Eye (tissue), 1 donor: Measurements from ENCODE around the gene SOBP.

Source experiments
- DNase-seq: peaks from one replicate; pipeline ENCODE4 v3.0.0-alpha.2; 2015

The SOBP gene

GRCh38 chr6:107666981-107667601 is 177.2 kb downstream of the SOBP start:
- no peak for DNase-seq

- DNase-seq = no peak
Observed at GRCh38 chr6:107667790-107668189, 177.9 kb downstream of the SOBP start.

DNA sequence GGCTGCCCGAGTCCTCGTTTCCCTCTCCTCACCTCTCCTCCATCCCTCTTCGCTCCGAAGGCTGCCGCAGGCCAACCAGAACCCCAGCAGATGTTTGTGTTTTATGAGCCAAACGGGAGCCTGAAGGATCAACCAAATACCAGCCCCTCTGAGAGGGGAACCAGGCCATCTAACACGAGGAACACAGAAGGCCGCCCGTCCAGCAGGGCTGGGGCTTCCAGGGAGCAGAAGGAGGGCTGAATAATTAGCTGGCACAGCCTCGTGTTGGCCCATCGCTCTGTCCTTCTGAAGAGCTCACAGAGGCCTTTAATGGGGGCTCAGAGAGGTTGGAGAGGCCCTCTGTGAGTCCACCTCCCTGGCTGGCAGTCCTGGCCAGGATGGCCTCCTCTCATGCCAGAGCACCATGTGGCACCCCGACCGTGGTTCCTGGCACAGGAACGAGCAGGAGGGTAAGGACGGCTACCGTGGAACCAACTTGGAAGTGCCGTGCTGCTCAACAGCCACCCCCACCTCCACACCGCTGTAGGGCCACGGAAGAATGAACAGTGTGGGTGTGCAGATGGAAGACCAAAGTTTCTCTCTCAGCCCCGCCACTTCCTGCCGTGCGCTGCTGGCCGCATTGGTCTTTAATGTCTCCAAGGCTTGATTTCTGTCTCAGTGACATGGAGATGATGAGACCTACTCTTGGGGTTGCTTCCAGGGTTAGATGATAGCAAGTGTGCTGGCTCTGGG is 179.0 kb downstream of the SOBP start:
- DNase-seq = no peak

DNA sequence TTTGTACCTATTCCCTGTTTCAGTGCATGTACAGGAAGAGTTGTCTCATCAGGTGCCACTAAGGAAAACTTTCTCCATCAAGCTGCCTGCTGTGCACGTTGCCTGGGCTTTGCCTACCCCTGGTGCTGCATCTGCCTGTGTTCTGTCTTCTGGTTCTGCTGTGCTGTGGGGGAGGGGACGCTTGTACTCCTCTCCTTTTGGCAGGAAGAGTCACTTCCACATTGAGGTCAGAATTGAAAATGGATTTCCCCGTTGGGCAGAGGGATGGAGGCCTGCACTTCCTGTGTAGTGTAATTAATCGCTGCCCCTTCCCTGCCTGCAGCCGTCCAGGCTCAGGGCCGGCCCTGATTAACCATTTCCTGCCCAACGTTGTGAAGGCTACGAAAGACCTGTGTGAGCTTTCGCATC is 180.9 kb downstream of the SOBP start:
- DNase-seq = peak; percentile 66

- no peak for DNase-seq
Observed at GRCh38 chr6:107673076-107673494, 183.2 kb downstream of the SOBP start.

DNA sequence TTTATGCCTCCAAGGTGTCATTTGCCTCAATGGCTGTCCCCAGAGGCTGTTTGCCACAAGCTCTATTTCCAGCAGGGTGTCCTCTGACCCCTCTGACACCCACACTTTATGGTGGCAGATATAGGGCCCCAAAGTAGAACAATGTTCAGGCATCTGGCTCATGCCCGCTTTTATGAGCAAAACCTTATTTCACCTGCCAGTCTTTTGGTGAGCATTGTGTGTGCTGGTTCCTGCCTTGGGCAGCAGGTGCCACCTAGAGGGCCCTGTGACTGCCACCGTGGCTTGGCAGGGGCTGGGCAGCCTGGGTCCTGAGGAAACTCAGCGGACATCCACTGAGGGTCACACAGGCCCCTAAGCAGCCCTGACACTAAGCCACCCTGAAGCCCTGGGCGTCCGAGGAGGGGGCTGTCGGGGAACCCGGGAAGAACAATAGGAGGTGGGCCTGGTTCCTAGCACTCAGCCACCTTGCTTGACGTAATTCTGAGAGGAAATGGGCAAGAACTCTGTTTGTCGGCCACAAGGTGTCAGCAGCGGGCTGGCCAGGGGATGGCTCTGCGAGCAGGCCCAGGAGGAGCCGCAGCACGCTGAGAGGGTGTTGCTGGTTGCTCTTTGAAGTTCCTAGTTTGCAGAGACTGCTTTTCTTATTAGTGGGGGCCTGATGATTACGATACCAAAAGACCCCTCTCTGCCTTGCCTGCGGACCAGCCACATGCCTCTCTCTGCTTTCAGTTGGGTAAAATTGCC is 185.2 kb downstream of the SOBP start:
- DNase-seq = peak; percentile 94

- no peak for DNase-seq
Observed at GRCh38 chr6:107676042-107676441, 186.1 kb downstream of the SOBP start.

DNA sequence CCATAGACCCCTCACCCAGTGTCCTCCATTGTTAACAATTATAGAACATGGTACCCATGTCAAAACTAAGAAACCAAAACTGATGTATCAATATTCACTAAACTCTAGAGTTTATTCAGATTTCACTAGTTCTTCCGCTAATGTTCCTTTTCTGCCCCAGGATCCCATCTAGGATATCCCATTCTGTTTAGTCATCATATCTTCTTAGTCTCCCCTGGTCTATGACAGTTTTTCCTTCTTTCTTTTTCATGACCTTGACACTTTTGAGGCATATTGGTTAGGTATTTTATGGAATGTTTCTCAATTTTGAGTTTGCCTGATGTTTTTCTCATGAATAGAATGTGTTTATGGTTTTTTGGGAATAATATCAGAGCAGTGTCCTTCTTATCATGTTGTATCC is 187.5 kb downstream of the SOBP start:
- no peak for DNase-seq

- no peak for DNase-seq
Observed at GRCh38 chr6:107679457-107679856, 189.5 kb downstream of the SOBP start.

- DNase-seq = no peak
Observed at GRCh38 chr6:107682721-107683120, 192.8 kb downstream of the SOBP start.

- no peak for DNase-seq
Observed at GRCh38 chr6:107683183-107683582, 193.3 kb downstream of the SOBP start.

- no peak for DNase-seq
Observed at GRCh38 chr6:107684996-107685395, 195.1 kb downstream of the SOBP start.

DNA sequence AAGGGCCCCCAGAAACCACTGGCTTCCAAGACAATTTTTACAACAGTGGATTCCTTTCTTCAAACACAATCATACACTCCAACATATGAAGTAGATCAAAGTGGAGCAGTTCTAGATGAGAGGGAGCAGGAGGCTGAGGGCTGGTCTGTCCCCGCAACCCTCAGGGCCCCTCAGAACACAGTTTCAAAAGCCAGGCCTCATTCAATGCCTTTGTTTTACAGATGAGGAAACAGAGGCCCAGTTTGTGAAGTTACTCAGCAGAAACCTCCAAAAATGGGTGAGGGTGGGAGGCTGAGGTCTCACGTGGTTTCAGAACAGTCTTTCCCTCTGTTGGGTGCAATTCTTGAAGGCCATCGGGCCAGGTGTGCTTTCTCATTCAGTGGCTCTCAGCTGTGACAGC is 199.3 kb downstream of the SOBP start:
- DNase-seq = no peak

- DNase-seq = no peak
Observed at GRCh38 chr6:107689951-107690642, 200.2 kb downstream of the SOBP start.

- peak; percentile 69 for DNase-seq
Observed at GRCh38 chr6:107690643-107691061, 200.7 kb downstream of the SOBP start.

DNA sequence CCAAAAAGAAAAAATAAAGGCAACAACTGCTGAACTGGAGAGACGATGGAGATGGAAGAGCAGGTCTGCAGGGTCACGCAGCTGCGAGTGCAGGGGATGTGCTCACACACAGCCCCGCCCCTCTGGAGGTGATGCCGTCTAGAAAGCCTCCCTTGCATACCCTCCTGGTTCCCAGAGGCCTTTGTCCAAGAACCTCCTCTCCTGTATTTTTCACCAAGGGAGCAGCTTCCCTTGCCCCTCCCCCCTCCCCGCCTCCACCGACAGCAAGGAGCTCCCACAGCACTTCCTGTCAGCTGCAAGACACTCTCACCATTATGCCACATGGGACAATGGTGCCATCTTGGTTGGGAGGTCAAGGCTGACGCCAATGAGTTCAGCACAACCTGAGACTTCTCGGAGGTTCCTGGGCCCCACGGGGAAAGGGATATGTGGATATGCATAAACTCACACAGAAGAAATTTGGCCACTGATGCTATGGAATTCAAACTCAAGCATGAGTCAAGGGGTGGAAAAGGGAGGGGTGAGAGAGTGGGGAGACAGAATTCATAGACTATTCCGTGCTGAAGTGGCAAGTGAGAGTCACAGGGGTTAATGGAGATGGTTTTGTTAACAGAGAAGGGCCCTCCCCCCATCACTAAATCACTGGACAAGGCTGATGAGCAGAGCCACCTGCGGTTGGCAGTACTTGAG is 201.3 kb downstream of the SOBP start:
- DNase-seq = peak; percentile 55

- no peak for DNase-seq
Observed at GRCh38 chr6:107692351-107692750, 202.4 kb downstream of the SOBP start.

GRCh38 chr6:107695061-107695720 is 205.3 kb downstream of the SOBP start:
- no peak for DNase-seq

- no peak for DNase-seq
Observed at GRCh38 chr6:107697682-107698081, 207.8 kb downstream of the SOBP start.

DNA sequence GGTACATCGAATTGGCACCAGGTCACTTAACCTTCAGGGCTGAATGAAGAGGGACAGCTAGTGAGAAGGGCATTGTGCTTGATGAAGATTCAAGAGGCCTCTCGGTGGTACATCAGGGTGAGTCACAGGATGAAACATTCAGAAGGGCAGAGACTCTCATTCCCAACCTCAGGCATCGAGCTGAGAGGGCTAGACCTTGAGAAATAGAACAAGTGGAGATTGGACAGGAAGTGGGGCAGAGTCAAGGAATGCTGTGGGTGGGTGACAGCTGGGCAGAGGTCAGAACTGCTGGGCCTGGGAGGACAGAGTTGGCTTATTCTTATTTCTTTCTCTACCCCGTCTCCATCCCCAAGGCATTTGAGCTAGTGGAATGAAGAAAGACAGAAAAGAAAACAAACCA is 208.2 kb downstream of the SOBP start:
- no peak for DNase-seq

- no peak for DNase-seq
Observed at GRCh38 chr6:107699254-107699653, 209.3 kb downstream of the SOBP start.

DNA sequence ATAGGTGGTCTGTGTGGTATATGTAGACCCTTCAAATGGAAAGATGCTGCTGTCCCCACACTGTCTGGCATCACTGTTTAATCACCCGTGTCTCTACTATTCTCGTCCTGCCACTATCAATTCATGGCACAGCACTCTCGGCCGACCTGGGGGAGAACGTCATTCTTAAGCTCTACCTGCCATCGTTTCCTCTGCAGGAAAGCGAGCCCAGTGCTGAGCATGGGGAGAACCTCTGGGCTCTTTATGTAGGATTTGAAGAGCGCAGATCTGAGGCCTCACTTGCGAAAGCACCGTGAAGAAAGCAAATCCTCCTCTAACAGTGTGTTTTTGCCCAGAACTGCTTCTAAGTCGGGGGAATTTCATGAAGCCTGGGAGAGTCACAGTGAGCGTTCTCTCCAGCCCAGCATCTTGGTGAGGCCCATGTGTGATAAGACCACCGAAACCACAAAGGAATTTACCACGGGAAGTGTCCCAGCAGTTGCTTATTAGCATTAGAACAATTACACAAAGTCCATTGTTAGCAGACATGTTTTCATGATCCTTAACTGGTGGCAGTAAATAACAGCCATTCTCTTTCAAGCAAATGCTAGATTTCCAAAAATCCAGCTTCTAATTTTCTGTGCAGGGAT is 209.9 kb downstream of the SOBP start:
- DNase-seq = no peak
